MM.1S (cell line): ENCODE measurements around the gene EPHA5.

Source experiments
- DNase-seq: peaks from one replicate; pipeline ENCODE4 v3.0.0-alpha.2; 2015
- H2AFZ ChIP-seq: fragments of 300-600 bp; sonication (generic); 2 replicates; pipeline ENCODE4 v1.6.0; 2016; ENCODE audit warnings: antibody characterized with exemption, low read length
- H3F3A ChIP-seq: fragments of 300-600 bp; sonication (generic); 2 replicates; pipeline ENCODE4 v1.6.1; 2016; ENCODE audit warnings: mild to moderate bottlenecking, antibody characterized with exemption, low read length, moderate library complexity, mixed read lengths; ENCODE audit not compliant: insufficient read depth
- H3K27ac ChIP-seq: fragments of 300-600 bp; sonication (generic); 2 replicates; pipeline ENCODE4 v1.5.1; 2016; ENCODE audit warnings: mild to moderate bottlenecking, low read length
- H3K27me3 ChIP-seq: fragments of 300-600 bp; sonication (generic); replicated peaks from 2 replicates; pipeline ENCODE4 v1.6.0; 2016; ENCODE audit warnings: low read length; ENCODE audit not compliant: insufficient read depth
- H3K36me3 ChIP-seq: fragments of 300-600 bp; sonication (generic); replicated peaks from 2 replicates; pipeline ENCODE4 v1.6.1; 2016; ENCODE audit warnings: mild to moderate bottlenecking, low read length, mixed read lengths; ENCODE audit not compliant: insufficient read depth
- H3K4me1 ChIP-seq: fragments of 300-600 bp; sonication (generic); 2 replicates; pipeline ENCODE4 v1.6.1; 2016; ENCODE audit warnings: low read length, mixed read lengths
- H3K4me2 ChIP-seq: fragments of 300-600 bp; sonication (generic); 2 replicates; pipeline ENCODE4 v1.6.0; 2016; ENCODE audit warnings: low read depth, low read length
- H3K4me3 ChIP-seq: fragments of 300-600 bp; sonication (generic); 2 replicates; pipeline ENCODE4 v1.5.1; 2016; ENCODE audit warnings: low read length, mixed read lengths
- H3K79me2 ChIP-seq: fragments of 300-600 bp; sonication (generic); 2 replicates; pipeline ENCODE4 v1.6.1; 2016; ENCODE audit warnings: mixed run types, low read length, mixed read lengths
- H3K9ac ChIP-seq: fragments of 300-600 bp; sonication (generic); 2 replicates; pipeline ENCODE4 v1.6.1; 2016; ENCODE audit warnings: low read length, mixed read lengths
- H3K9me2 ChIP-seq: fragments of 300-600 bp; sonication (generic); replicated peaks from 2 replicates; pipeline ENCODE4 v1.6.1; 2016; ENCODE audit warnings: mild to moderate bottlenecking, low read length, mixed read lengths; ENCODE audit not compliant: insufficient read depth
- H3K9me3 ChIP-seq: fragments of 300-600 bp; sonication (generic); replicated peaks from 2 replicates; pipeline ENCODE4 v1.6.1; 2016; ENCODE audit warnings: mild to moderate bottlenecking, low read length, mixed read lengths; ENCODE audit not compliant: insufficient read depth
- H4K20me1 ChIP-seq: fragments of 300-600 bp; sonication (generic); 2 replicates; pipeline ENCODE4 v1.6.1; 2016; ENCODE audit warnings: mild to moderate bottlenecking, low read length, moderate library complexity, mixed read lengths; ENCODE audit not compliant: insufficient read depth
- EZH2 ChIP-seq: fragments of 300-600 bp; sonication (generic); optimal IDR thresholded peaks from 2 replicates; pipeline ENCODE3; 2017; ENCODE audit warnings: low read depth, mild to moderate bottlenecking, antibody characterized with exemption, low read length, mixed read lengths
- EZH2phosphoT487 ChIP-seq: fragments of 300-600 bp; sonication (generic); IDR thresholded peaks from 2 replicates; pipeline ENCODE4 v1.6.1; 2018; ENCODE audit warnings: antibody characterized with exemption, low read length
- TF ChIP-seq, protein P1 (sequence below): fragments of 300-600 bp; sonication (generic); IDR thresholded peaks from 2 replicates; pipeline ENCODE4 v1.5.1; 2016; ENCODE audit warnings: antibody characterized with exemption, low read length, mixed read lengths

EPHA5 gene

DNA sequence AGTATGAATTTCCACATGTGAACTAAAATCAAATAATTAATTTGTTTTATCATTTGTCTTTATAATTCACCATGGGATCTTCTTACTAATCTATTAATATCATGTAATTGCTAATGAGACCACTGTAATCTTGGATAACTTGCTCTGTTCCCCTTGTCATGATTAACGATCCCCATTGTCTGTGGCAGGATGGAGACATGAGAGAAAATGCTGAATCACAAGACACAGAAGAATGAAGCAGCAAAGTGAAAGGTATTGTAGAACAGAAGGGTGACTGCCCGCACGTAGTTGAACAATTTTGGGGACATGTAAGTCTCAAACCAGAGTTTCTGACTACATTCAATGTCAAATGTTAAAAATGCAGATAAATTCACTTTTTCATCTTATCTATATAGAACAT is 135.2 kb downstream of the EPHA5 start:
- no peak for DNase-seq
- H3K27ac ChIP-seq: no peak overlapping the region
- no peaks in the 10 kb centered on the region for H4K20me1 ChIP-seq
- no peaks in the 10 kb centered on the region for H3F3A ChIP-seq
- no peaks in the 10 kb centered on the region for H3K9me2 ChIP-seq
- no peaks in the 10 kb centered on the region for H3K4me1 ChIP-seq
- no peaks in the 10 kb centered on the region for H3K9me3 ChIP-seq
- no peak overlapping the region for H3K4me3 ChIP-seq
- no peaks in the 10 kb centered on the region for H3K79me2 ChIP-seq
- no peak for TF ChIP-seq EZH2
- TF ChIP-seq EZH2phosphoT487: no peak
- TF ChIP-seq, protein P1, sequence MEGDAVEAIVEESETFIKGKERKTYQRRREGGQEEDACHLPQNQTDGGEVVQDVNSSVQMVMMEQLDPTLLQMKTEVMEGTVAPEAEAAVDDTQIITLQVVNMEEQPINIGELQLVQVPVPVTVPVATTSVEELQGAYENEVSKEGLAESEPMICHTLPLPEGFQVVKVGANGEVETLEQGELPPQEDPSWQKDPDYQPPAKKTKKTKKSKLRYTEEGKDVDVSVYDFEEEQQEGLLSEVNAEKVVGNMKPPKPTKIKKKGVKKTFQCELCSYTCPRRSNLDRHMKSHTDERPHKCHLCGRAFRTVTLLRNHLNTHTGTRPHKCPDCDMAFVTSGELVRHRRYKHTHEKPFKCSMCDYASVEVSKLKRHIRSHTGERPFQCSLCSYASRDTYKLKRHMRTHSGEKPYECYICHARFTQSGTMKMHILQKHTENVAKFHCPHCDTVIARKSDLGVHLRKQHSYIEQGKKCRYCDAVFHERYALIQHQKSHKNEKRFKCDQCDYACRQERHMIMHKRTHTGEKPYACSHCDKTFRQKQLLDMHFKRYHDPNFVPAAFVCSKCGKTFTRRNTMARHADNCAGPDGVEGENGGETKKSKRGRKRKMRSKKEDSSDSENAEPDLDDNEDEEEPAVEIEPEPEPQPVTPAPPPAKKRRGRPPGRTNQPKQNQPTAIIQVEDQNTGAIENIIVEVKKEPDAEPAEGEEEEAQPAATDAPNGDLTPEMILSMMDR: no peak
- H3K36me3 ChIP-seq: no peaks in the 10 kb centered on the region
- H3K4me2 ChIP-seq: no peak overlapping the region
- no peak overlapping the region for H3K9ac ChIP-seq
- H3K27me3 ChIP-seq: no peaks in the 10 kb centered on the region
- H2AFZ ChIP-seq: no peak overlapping the region

- Histone ChIP-seq H2AFZ (no peak overlapping the region), H3K9ac (no peak overlapping the region), H3K9me3 (no peaks in the 10 kb centered on the region), H3K9me2 (no peaks in the 10 kb centered on the region), H3K27ac (no peak overlapping the region), H3K4me1 (no peaks in the 10 kb centered on the region), H3K4me2 (no peak overlapping the region), H3F3A (no peaks in the 10 kb centered on the region), H4K20me1 (no peaks in the 10 kb centered on the region), H3K27me3 (no peaks in the 10 kb centered on the region), H3K79me2 (no peaks in the 10 kb centered on the region), H3K4me3 (no peak overlapping the region), H3K36me3 (no peaks in the 10 kb centered on the region)
- TF ChIP-seq, protein P1: no peak
- TF ChIP-seq EZH2 (no peak), EZH2phosphoT487 (no peak)
- DNase-seq: no peak
These were observed 148.6 kb downstream of the EPHA5 start for GRCh38 chr4:65521666-65522065.

GRCh38 chr4:65515646-65516045 is 154.6 kb downstream of the EPHA5 start:
- Histone ChIP-seq H3K79me2 (no peaks in the 10 kb centered on the region), H3K27ac (no peak overlapping the region), H3K27me3 (no peaks in the 10 kb centered on the region), H3K9me2 (no peaks in the 10 kb centered on the region), H3K4me2 (no peak overlapping the region), H2AFZ (no peak overlapping the region), H3F3A (no peaks in the 10 kb centered on the region), H4K20me1 (no peaks in the 10 kb centered on the region), H3K4me1 (no peaks in the 10 kb centered on the region), H3K9me3 (no peaks in the 10 kb centered on the region), H3K4me3 (no peak overlapping the region), H3K36me3 (no peaks in the 10 kb centered on the region), H3K9ac (no peak overlapping the region)
- TF ChIP-seq EZH2phosphoT487: no peak
- no peak for TF ChIP-seq EZH2
- TF ChIP-seq, protein P1: no peak
- DNase-seq: no peak

DNA sequence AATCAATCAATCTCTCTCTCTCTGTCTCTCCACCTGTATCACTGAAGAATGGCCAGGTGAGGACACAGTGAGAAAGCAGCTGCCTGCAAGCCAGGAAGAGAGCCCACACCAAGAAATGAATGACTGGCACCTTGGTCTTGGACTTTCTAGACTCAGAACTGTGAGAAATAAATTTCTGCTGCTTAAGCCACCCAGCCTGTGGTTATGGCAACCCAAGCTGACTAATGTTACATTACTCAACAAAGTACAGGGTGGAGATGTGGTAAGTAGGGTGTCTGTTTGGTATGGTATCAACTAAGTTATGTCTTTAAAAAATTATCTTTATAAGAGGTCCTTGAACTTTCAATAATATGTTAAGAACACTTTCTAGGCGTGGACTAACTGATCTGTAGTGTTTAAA is 159.3 kb downstream of the EPHA5 start:
- Histone ChIP-seq H3K9ac (no peak overlapping the region), H3F3A (no peaks in the 10 kb centered on the region), H3K27ac (no peak overlapping the region), H3K9me3 (no peaks in the 10 kb centered on the region), H3K9me2 (no peaks in the 10 kb centered on the region), H3K4me3 (no peak overlapping the region), H3K4me1 (no peaks in the 10 kb centered on the region), H3K79me2 (no peaks in the 10 kb centered on the region), H3K36me3 (no peaks in the 10 kb centered on the region), H2AFZ (no peak overlapping the region), H3K27me3 (no peaks in the 10 kb centered on the region), H3K4me2 (no peak overlapping the region), H4K20me1 (no peaks in the 10 kb centered on the region)
- no peak for TF ChIP-seq EZH2
- no peak for TF ChIP-seq EZH2phosphoT487
- DNase-seq: no peak
